Prostate gland (tissue), 2 donors: ENCODE data around the gene ESR1. TPM values are rescaled to one million over a fixed set of nuclear protein-coding genes. Genes with fewer than 3 reads are reported as not detected.

Source experiments
- DNase-seq: peaks from one replicate; pipeline ENCODE4 v3.0.0-alpha.2; 2019; ENCODE audit warnings: low spot score
- H3K27ac ChIP-seq, 2 donors: fragments of 200-600 bp; sonication (generic); 2 replicates each; pipeline ENCODE4 v1.5.1; 2017 to 2019
- H3K27me3 ChIP-seq: fragments of 200-600 bp; sonication (generic); replicated peaks from 2 replicates; pipeline ENCODE4 v1.5.1; 2019; ENCODE audit not compliant: insufficient read depth
- H3K36me3 ChIP-seq, 2 donors: fragments of 200-600 bp; sonication (generic); 1 replicate in 1 of 2; 2 replicates in 1 of 2; pipeline versions ENCODE4 v1.5.1 to v1.8.1; 2017 to 2019
- H3K4me1 ChIP-seq: fragments of 200-600 bp; sonication (generic); replicated peaks from 2 replicates; pipeline ENCODE4 v1.5.1; 2019
- H3K4me3 ChIP-seq, 2 donors: fragments of 200-600 bp; sonication (generic); 2 replicates each; pipeline ENCODE4 v1.5.1; 2017 to 2019
- H3K9me3 ChIP-seq: fragments of 200-600 bp; sonication (generic); 2 replicates; pipeline ENCODE4 v1.5.1; 2017
- POLR2A ChIP-seq: fragments of 450-650 bp; IDR thresholded peaks from one replicate; pipeline ENCODE4 v1.6.1; 2016; ENCODE audit warnings: antibody characterized with exemption, mild to moderate bottlenecking
- POLR2AphosphoS5 ChIP-seq: sonication (generic); formaldehyde crosslinking; IDR thresholded peaks from one replicate; pipeline ENCODE4 v1.6.1; 2017; ENCODE audit warnings: antibody characterized with exemption
- WGBS: methylation state at CpG from one replicate; pipeline ENCODE4 v1.1.5; 2018; 5-methylcytosine and 5-hydroxymethylcytosine counted together
- intact Hi-C: fragments of 100-400 bp; cut with DNase I; formaldehyde crosslinking; loops from one replicate; pipeline ENCODE4 v1.14.2; 2022
- total RNA-seq, 2 donors: library from RNA; depleted of rRNA; stranded (reverse); fragments of >200 nt; gene quantifications; one replicate each; pipeline ENCODE4 v1.1.0, GENCODE V29; 2016
- TF ChIP-seq, protein P1 (sequence below), 4 experiments: fragments of 200-600 bp in 2 of 4; fragments of 450-650 bp in 2 of 4; sonication (generic) in 2 of 4; IDR thresholded peaks; 1 replicate in 3 of 4; 2 replicates in 1 of 4; pipeline ENCODE4 v1.5.1; 2016 to 2019; ENCODE audit warnings: antibody characterized with exemption in 4 of 4, mild to moderate bottlenecking in 2 of 4, moderate library complexity in 2 of 4

ESR1 gene
- total RNA-seq, 2 donors from 2014 or later, result 2.3 to 5.6 TPM

GRCh38 chr6:152124429-152125074, 317.1 kb downstream of the ESR1 start:
- Histone ChIP-seq H3K4me1 (no peaks in the 10 kb centered on the region), H3K9me3 (no peaks in the 10 kb centered on the region), H3K4me3 (no peak overlapping the region), H3K27me3 (no peaks in the 10 kb centered on the region), H3K27ac (no peak overlapping the region), H3K36me3 (no peaks in the 10 kb centered on the region)
- intact Hi-C loops, result loop anchor here (1.0 to 5.0 kb wide), 3 partner anchors 143 to 682 kb away; no protein-coding TSS in a partner anchor
- TF ChIP-seq, protein P1, sequence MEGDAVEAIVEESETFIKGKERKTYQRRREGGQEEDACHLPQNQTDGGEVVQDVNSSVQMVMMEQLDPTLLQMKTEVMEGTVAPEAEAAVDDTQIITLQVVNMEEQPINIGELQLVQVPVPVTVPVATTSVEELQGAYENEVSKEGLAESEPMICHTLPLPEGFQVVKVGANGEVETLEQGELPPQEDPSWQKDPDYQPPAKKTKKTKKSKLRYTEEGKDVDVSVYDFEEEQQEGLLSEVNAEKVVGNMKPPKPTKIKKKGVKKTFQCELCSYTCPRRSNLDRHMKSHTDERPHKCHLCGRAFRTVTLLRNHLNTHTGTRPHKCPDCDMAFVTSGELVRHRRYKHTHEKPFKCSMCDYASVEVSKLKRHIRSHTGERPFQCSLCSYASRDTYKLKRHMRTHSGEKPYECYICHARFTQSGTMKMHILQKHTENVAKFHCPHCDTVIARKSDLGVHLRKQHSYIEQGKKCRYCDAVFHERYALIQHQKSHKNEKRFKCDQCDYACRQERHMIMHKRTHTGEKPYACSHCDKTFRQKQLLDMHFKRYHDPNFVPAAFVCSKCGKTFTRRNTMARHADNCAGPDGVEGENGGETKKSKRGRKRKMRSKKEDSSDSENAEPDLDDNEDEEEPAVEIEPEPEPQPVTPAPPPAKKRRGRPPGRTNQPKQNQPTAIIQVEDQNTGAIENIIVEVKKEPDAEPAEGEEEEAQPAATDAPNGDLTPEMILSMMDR (IDR thresholded peaks at IDR 0.05), result peak; percentile 23 to 92 (median 76)
- no peak for TF ChIP-seq POLR2AphosphoS5
- 44% methylated on average over 3 of the region's 3 CpGs for WGBS
- DNase-seq, result peak; percentile 24

- Histone ChIP-seq H3K4me3 (no peak overlapping the region), H3K36me3 (no peaks in the 10 kb centered on the region), H3K4me1 (no peaks in the 10 kb centered on the region), H3K27ac (no peak overlapping the region), H3K27me3 (no peaks in the 10 kb centered on the region), H3K9me3 (no peaks in the 10 kb centered on the region)
- intact Hi-C loops, result loop anchor here (5.0 kb wide), 1 partner anchor 140 kb away; no protein-coding TSS in a partner anchor
- DNase-seq, result no peak
- no peak for TF ChIP-seq POLR2AphosphoS5
- TF ChIP-seq, protein P1 (IDR thresholded peaks at IDR 0.05), result no peak
- no peak for TF ChIP-seq POLR2A
- 68% methylated on average over 8 of the region's 8 CpGs for WGBS
Observed at GRCh38 chr6:152127432-152128165, 320.1 kb downstream of the ESR1 start.

- Histone ChIP-seq H3K27me3 (no peaks in the 10 kb centered on the region), H3K4me3 (no peak overlapping the region), H3K27ac (no peak overlapping the region), H3K9me3 (no peaks in the 10 kb centered on the region), H3K36me3 (no peaks in the 10 kb centered on the region), H3K4me1 (no peaks in the 10 kb centered on the region)
- 59% methylated on average over 9 of the region's 9 CpGs for WGBS
- intact Hi-C loops, result loop anchor here (5.0 kb wide), 1 partner anchor 138 kb away; no protein-coding TSS in a partner anchor
- no peak for DNase-seq
- no peak for TF ChIP-seq POLR2A
- TF ChIP-seq, protein P1 (IDR thresholded peaks at IDR 0.05), result no peak
- no peak for TF ChIP-seq POLR2AphosphoS5
Observed at GRCh38 chr6:152129691-152130151, 322.2 kb downstream of the ESR1 start.

- 88% methylated on average over 2 of the region's 2 CpGs for WGBS
- no peak overlapping the region for H3K4me3 ChIP-seq
Observed at GRCh38 chr6:152130441-152130840, 323.0 kb downstream of the ESR1 start.

More at GRCh38 chr6:152130441-152130840, 323.0 kb downstream of the ESR1 start:
- intact Hi-C loops, result no loop called here
- no peak for DNase-seq
- Histone ChIP-seq H3K36me3 (no peaks in the 10 kb centered on the region), H3K4me1 (no peaks in the 10 kb centered on the region), H3K27ac (no peak overlapping the region), H3K27me3 (no peaks in the 10 kb centered on the region), H3K9me3 (no peaks in the 10 kb centered on the region)
- TF ChIP-seq POLR2AphosphoS5 (no peak), POLR2A (no peak)
- TF ChIP-seq, protein P1 (IDR thresholded peaks at IDR 0.05), result no peak
